Left lung (tissue), 10 donors: ENCODE measurements around the gene BOD1. TPM values are rescaled to one million over a fixed set of nuclear protein-coding genes. Genes with fewer than 3 reads are reported as not detected.
A peak's percentile ranks its signal among the peaks of the same experiment; 100 is the strongest.

Experiments
- ATAC-seq: fragments of 200-7000 bp; cut with Tn5 transposase; one replicate; pipeline ENCODE4 v1.9.1; 2020; ENCODE audit warnings: moderate library complexity
- DNase-seq, 4 donors: peaks; one replicate each; pipeline ENCODE4 v3.0.0-alpha.2; 2013 to 2020
- H3K27ac ChIP-seq, 2 donors: fragments of 200-600 bp; sonication (generic) in 1 of 2; one replicate each; pipeline versions ENCODE4 v1.5.0 to v1.8.0; 2020 to 2021
- H3K27me3 ChIP-seq, 2 donors: fragments of 200-600 bp; sonication (generic) in 1 of 2; one replicate each; pipeline versions ENCODE4 v1.5.0 to v1.8.0; 2020 to 2021
- H3K36me3 ChIP-seq, 2 donors: fragments of 200-600 bp; sonication (generic) in 1 of 2; one replicate each; pipeline versions ENCODE4 v1.5.0 to v1.8.0; 2020 to 2021
- H3K4me1 ChIP-seq, 2 donors: fragments of 200-600 bp; one replicate each; pipeline ENCODE4 v1.8.0; 2021
- H3K4me3 ChIP-seq, 2 donors: fragments of 200-600 bp; sonication (generic) in 1 of 2; one replicate each; pipeline versions ENCODE4 v1.5.0 to v1.8.0; 2020 to 2021; ENCODE audit warnings: mild to moderate bottlenecking in 1 of 2
- H3K9me3 ChIP-seq, 2 donors: fragments of 200-600 bp; sonication (generic) in 1 of 2; one replicate each; pipeline versions ENCODE4 v1.5.0 to v1.8.0; 2020 to 2021
- intact Hi-C, 2 donors: fragments of 100-400 bp; cut with DNase I; formaldehyde crosslinking; loops; one replicate each; pipeline versions ENCODE4 v1.11.2 to v1.14.2; 2022
- polyA plus RNA-seq, 6 donors: library from polyadenylated mRNA; unstranded; fragments of 120-200 nt; gene quantifications; one replicate each; pipeline ENCODE4 v1.2.1, GENCODE V29; 2013; ENCODE audit not compliant: insufficient read length in 6 of 6
- total RNA-seq, 2 donors: library from RNA; stranded (reverse); fragmentation: NEBNext Ultra II Directional; extraction: Animal tissue kit (Norgen Biotek cat#: 25700); gene quantifications; one replicate each; pipeline ENCODE4 v1.2.1, GENCODE V29; 2021
- TF ChIP-seq, protein P1 (sequence below), 2 donors: fragments of 200-600 bp; sonication (generic) in 1 of 2; IDR thresholded peaks; one replicate each; pipeline versions ENCODE4 v1.5.0 to v1.8.0; 2021; ENCODE audit warnings: antibody characterized with exemption in 2 of 2
- donor health status: DM: no; HTN: yes; CAD: no.
- donor health status: DM: no; HTN: no; CAD: no.

BOD1 gene
- total and polyA plus RNA-seq, 8 donors: 37.4 to 156 (median 124) TPM

- intact Hi-C loops: no loop called here
- no peak for ATAC-seq
- Histone ChIP-seq H3K4me3 (no peak overlapping the region), H3K4me1 (no peaks in the 10 kb centered on the region), H3K27ac (no peak overlapping the region), H3K36me3 (no peaks in the 10 kb centered on the region), H3K27me3 (no peaks in the 10 kb centered on the region), H3K9me3 (peaks cover 0 to 8% of the 10 kb centered on the region in 2 donors)
- peak in 1 of 4 donors; percentile 29 for DNase-seq
- TF ChIP-seq, protein P1, sequence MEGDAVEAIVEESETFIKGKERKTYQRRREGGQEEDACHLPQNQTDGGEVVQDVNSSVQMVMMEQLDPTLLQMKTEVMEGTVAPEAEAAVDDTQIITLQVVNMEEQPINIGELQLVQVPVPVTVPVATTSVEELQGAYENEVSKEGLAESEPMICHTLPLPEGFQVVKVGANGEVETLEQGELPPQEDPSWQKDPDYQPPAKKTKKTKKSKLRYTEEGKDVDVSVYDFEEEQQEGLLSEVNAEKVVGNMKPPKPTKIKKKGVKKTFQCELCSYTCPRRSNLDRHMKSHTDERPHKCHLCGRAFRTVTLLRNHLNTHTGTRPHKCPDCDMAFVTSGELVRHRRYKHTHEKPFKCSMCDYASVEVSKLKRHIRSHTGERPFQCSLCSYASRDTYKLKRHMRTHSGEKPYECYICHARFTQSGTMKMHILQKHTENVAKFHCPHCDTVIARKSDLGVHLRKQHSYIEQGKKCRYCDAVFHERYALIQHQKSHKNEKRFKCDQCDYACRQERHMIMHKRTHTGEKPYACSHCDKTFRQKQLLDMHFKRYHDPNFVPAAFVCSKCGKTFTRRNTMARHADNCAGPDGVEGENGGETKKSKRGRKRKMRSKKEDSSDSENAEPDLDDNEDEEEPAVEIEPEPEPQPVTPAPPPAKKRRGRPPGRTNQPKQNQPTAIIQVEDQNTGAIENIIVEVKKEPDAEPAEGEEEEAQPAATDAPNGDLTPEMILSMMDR (IDR thresholded peaks at IDR 0.05): no peak
Measured at GRCh38 chr5:173657741-173658356, 41.4 kb upstream of the BOD1 start.

DNA sequence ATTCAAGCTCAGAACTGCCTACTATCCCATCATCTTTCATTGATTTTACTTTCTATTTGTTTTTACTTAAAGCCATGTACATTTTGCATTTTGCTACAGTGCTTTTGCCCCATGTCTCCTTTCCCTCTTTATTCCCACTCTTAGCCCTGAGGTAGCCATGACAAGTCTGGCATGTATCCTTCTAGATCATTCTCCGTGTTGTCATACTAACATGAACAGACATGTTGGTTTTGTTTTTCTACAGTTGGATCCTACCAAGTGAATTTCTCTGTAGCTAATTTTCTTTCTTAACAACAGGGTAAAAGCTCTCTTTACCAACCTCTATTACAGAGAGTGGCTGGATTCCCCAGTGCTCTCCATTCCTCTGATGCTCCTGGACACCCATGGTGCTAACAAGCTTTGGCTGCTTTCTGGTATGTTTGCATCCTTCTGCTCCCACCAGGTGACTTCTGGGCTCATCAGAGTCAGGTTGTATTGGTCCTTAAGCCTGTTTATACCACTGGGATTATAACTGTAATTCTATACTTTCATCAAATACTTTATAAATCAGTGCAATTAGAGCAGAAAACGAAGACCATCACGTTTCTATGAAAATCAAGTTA is 38.8 kb upstream of the BOD1 start:
- no peak overlapping the region for H3K27ac ChIP-seq
- DNase-seq: no peak
- peaks cover 0 to 14% of the 10 kb centered on the region in 2 donors for H3K9me3 ChIP-seq
- ATAC-seq: no peak
- H3K4me1 ChIP-seq: no peaks in the 10 kb centered on the region
- no peaks in the 10 kb centered on the region for H3K27me3 ChIP-seq
- no peak overlapping the region for H3K4me3 ChIP-seq
- no peaks in the 10 kb centered on the region for H3K36me3 ChIP-seq
- intact Hi-C loops: no loop called here
- TF ChIP-seq, protein P1 (IDR thresholded peaks at IDR 0.05): no peak

- ATAC-seq: no peak
- no peak for DNase-seq
- Histone ChIP-seq H3K27me3 (no peaks in the 10 kb centered on the region), H3K36me3 (no peaks in the 10 kb centered on the region), H3K9me3 (peaks cover 0 to 7% of the 10 kb centered on the region in 2 donors), H3K4me1 (no peaks in the 10 kb centered on the region), H3K27ac (no peak overlapping the region), H3K4me3 (no peak overlapping the region)
- TF ChIP-seq, protein P1 (IDR thresholded peaks at IDR 0.05): no peak
- intact Hi-C loops: no loop called here
Measured at GRCh38 chr5:173653822-173654523, 37.5 kb upstream of the BOD1 start.

DNA sequence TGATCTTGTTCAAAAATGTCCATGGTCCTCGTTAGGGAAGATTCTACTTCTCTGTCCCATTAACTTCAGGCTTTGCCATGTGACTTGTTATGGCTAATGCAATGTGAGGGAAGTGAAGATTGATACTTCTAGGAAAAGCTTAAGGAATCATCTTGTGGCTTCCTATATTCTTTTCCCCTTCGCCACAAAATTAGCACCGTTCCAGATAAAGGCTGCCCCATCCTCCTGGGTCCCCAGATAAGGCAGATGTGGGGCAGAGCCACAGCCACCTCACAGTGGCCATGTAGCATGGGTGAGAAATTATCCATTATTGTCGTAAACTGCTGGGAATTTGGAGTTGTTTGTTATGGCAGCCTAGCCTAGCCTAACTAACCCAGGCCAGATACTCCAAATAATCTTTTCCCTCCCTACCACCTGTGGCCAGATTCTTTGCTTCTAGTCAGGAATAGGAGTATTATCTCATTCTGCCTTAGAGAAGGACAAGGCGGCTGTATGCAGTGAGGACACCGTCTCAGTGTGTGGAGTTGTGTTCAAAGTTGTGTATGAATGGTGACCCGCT is 31.9 kb upstream of the BOD1 start:
- no peaks in the 10 kb centered on the region for H3K27me3 ChIP-seq
- TF ChIP-seq, protein P1 (IDR thresholded peaks at IDR 0.05): no peak
- DNase-seq (no peak), ATAC-seq (no peak)
- H3K36me3 ChIP-seq: no peaks in the 10 kb centered on the region
- H3K27ac ChIP-seq: no peak overlapping the region
- H3K4me1 ChIP-seq: no peaks in the 10 kb centered on the region
- intact Hi-C loops: no loop called here
- no peak overlapping the region for H3K4me3 ChIP-seq
- peaks cover 0 to 7% of the 10 kb centered on the region in 2 donors for H3K9me3 ChIP-seq

DNA sequence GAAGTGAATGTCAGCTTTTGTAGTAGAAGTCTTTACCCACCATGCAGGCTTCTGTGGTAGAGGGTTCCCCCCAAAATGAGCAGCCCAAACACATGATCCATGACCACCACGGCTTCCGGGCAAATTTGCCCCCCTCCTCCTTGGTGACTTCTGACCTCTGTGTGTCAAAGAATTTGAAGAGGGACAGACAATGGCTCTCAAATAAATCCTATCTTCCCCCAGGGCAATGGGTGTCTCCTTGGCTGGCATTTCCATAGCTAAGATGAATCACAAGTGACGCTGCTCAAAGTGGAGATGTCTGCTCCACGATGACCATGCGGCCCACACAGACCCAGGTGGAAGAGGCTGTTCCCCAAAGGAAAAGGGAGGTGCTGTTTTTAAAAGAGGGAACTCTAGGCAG is 30.2 kb upstream of the BOD1 start:
- peak in 1 of 4 donors; percentile 12 for DNase-seq
- ATAC-seq: no peak
- Histone ChIP-seq H3K4me3 (no peak overlapping the region), H3K4me1 (no peaks in the 10 kb centered on the region), H3K9me3 (no peaks in the 10 kb centered on the region), H3K36me3 (no peaks in the 10 kb centered on the region), H3K27me3 (no peaks in the 10 kb centered on the region), H3K27ac (peak overlapping the region in 1 of 2 donors; percentile 7)
- intact Hi-C loops: no loop called here
- TF ChIP-seq, protein P1 (IDR thresholded peaks at IDR 0.05): no peak
